Brain microvascular endothelial cell (primary cell): ENCODE results near the gene ATP6V0A4.

Experiments
- DNase-seq: peaks from one replicate; pipeline ENCODE4 v3.0.0-alpha.2; 2020
- H3K27ac ChIP-seq: fragments of 250-450 bp; sonication (Bioruptor Pico); 2 replicates; pipeline ENCODE4 v1.5.1; 2020; ENCODE audit warnings: mild to moderate bottlenecking, moderate library complexity
- H3K27me3 ChIP-seq: fragments of 250-450 bp; sonication (Bioruptor Pico); replicated peaks from 2 replicates; pipeline ENCODE4 v1.5.1; 2020; ENCODE audit warnings: mild to moderate bottlenecking
- H3K36me3 ChIP-seq: fragments of 250-450 bp; sonication (Bioruptor Pico); replicated peaks from 2 replicates; pipeline ENCODE4 v1.5.1; 2020; ENCODE audit warnings: mild to moderate bottlenecking
- H3K4me3 ChIP-seq: 2 replicates; pipeline ENCODE4 v1.5.1; 2011; ENCODE audit warnings: low read depth, mild to moderate bottlenecking, control low read depth, low read length, moderate library complexity
- CTCF ChIP-seq: IDR thresholded peaks from 2 replicates; pipeline ENCODE4 v1.5.1; 2011; ENCODE audit warnings: low read depth, mild to moderate bottlenecking, moderate library complexity, low read length, control low read depth, inconsistent platforms; ENCODE audit errors: missing control alignments
- in situ Hi-C: cut with HindIII; loops from 2 replicates; pipeline ENCODE4 v1.10.0; 2017; ENCODE audit warnings: low sequenced_read_pairs, low pct_ligation_motif_present

ATP6V0A4 gene

DNA sequence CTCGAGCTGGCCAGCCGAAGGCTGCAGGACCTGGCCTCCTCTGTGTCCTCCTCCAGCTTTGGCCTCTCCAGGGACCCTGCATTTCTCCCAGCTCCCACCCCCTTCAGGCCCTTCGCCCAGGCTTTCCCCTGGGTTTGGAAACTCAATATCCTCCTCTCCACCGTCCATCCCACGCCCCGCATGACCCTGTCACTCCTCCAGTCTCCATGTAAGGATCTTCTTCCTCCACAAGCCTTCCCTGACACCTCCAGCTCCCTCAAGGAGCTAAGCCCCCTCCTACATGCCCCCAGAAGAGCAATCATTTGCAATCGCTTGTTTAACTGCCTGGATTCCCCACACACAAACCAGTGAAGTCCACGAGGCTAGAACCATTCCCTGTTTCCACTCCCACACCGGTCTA is 24.8 kb downstream of the ATP6V0A4 start:
- H3K4me3 ChIP-seq, result no peak overlapping the region
- TF ChIP-seq CTCF, result no peak
- H3K27ac ChIP-seq, result no peak overlapping the region
- in situ Hi-C loops, result no loop called here
- H3K27me3 ChIP-seq, result no peaks in the 10 kb centered on the region
- DNase-seq, result no peak
- H3K36me3 ChIP-seq, result no peaks in the 10 kb centered on the region

- Histone ChIP-seq H3K27ac (no peak overlapping the region), H3K27me3 (no peaks in the 10 kb centered on the region), H3K4me3 (no peak overlapping the region), H3K36me3 (no peaks in the 10 kb centered on the region)
- DNase-seq, result no peak
- TF ChIP-seq CTCF, result no peak
- in situ Hi-C loops, result no loop called here
Observed at GRCh38 chr7:138770904-138771303, 27.1 kb downstream of the ATP6V0A4 start.

- no peak for TF ChIP-seq CTCF
- no peak for DNase-seq
- Histone ChIP-seq H3K27ac (no peak overlapping the region), H3K4me3 (no peak overlapping the region), H3K27me3 (no peaks in the 10 kb centered on the region), H3K36me3 (no peaks in the 10 kb centered on the region)
- in situ Hi-C loops, result no loop called here
Observed at GRCh38 chr7:138768241-138768640, 29.8 kb downstream of the ATP6V0A4 start.

- in situ Hi-C loops, result no loop called here
- DNase-seq, result no peak
- no peak overlapping the region for H3K27ac ChIP-seq
Observed at GRCh38 chr7:138756591-138757242, 41.3 kb downstream of the ATP6V0A4 start.

DNA sequence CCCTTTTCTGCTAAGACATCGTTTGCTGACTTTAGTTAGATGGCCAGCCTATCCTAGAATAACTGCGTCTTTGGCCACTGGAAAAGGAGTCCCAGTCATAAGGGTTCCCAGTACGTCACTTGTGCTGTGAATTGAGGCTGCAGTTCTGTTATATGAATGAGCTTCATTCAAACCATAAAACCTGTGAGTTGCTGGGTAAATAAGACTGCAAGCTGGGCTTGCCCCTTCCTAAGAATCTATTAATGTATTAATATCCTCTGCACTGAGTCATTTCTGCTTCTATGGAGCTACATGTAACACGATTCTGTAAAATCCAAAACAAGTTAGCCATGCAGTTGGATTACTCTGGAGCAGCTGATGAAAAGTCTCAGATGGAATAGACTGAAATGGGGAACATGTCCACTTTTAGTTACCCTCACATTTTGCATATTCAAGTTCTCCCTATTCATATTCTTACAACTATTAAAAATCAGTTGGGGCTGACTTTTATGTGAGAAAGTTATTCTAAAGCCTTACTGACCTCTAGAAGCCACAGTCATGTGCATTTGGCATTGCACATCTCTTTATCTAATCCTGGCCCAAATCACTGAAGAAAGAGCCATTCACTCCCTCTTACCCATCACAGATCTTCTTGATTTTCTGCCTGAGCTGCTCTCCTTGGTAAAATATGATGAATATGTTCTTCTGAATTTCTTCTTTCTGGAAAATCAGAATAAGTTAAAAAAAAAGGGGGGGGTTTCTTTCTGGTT is 42.0 kb downstream of the ATP6V0A4 start:
- Histone ChIP-seq H3K27me3 (no peaks in the 10 kb centered on the region), H3K27ac (no peak overlapping the region), H3K36me3 (no peaks in the 10 kb centered on the region), H3K4me3 (no peak overlapping the region)
- no peak for DNase-seq
- TF ChIP-seq CTCF, result no peak
- in situ Hi-C loops, result no loop called here

More at GRCh38 chr7:138756591-138757242, 41.3 kb downstream of the ATP6V0A4 start:
- TF ChIP-seq CTCF, result no peak
- Histone ChIP-seq H3K27me3 (no peaks in the 10 kb centered on the region), H3K4me3 (no peak overlapping the region), H3K36me3 (no peaks in the 10 kb centered on the region)
